SK-N-SH treated with all-trans-retinoic acid at 6 μM for 48 hours (cell line): ENCODE measurements around the gene RTL1.

ENCODE experiments used
- ATAC-seq: fragments of 200-7000 bp; cut with Tn5 transposase; 3 replicates; pipeline ENCODE4 v1.9.1; 2020; ENCODE audit warnings: mild to moderate bottlenecking, moderate library complexity
- BACH2 ChIP-seq: fragments of 250-450 bp; sonication (Bioruptor Pico); IDR thresholded peaks from 2 replicates; pipeline ENCODE4 v1.9.0; 2021; ENCODE audit warnings: mild to moderate bottlenecking, borderline replicate concordance
- CSDC2 ChIP-seq: fragments of 250-450 bp; sonication (Bioruptor Pico); IDR thresholded peaks from 2 replicates; pipeline ENCODE4 v1.5.0; 2020; ENCODE audit warnings: mild to moderate bottlenecking, moderate library complexity
- ESRRG ChIP-seq: fragments of 250-450 bp; sonication (Bioruptor Pico); IDR thresholded peaks from 2 replicates; pipeline ENCODE4 v1.6.1; 2021; ENCODE audit warnings: mild to moderate bottlenecking
- GLIS3 ChIP-seq: fragments of 250-450 bp; sonication (Bioruptor Pico); IDR thresholded peaks from 2 replicates; pipeline ENCODE4 v1.5.0; 2020; ENCODE audit warnings: mild to moderate bottlenecking, moderate library complexity
- ISL1 ChIP-seq: fragments of 250-450 bp; sonication (Bioruptor Pico); IDR thresholded peaks from 2 replicates; pipeline ENCODE4 v2.1.2; 2022; ENCODE audit warnings: mild to moderate bottlenecking, moderate library complexity
- OSR1 ChIP-seq: fragments of 250-450 bp; sonication (Bioruptor Pico); IDR thresholded peaks from 2 replicates; pipeline ENCODE4 v1.8.0; 2022; ENCODE audit warnings: moderate library complexity, mild to moderate bottlenecking, inconsistent platforms
- PPARA ChIP-seq: fragments of 250-450 bp; sonication (Bioruptor Pico); IDR thresholded peaks from 2 replicates; pipeline ENCODE4 v1.5.0; 2020; ENCODE audit warnings: mild to moderate bottlenecking, borderline replicate concordance
- RARB ChIP-seq: fragments of 250-450 bp; sonication (Bioruptor Pico); IDR thresholded peaks from 2 replicates; pipeline ENCODE4 v1.8.0; 2021; ENCODE audit warnings: mild to moderate bottlenecking, moderate library complexity
- SNAI2 ChIP-seq: fragments of 250-450 bp; sonication (Bioruptor Pico); IDR thresholded peaks from 2 replicates; pipeline ENCODE4 v1.5.0; 2020; ENCODE audit warnings: mild to moderate bottlenecking, moderate library complexity
- TCF4 ChIP-seq: fragments of 250-450 bp; sonication (Bioruptor Pico); IDR thresholded peaks from 2 replicates; pipeline ENCODE4 v1.8.0; 2021; ENCODE audit warnings: mild to moderate bottlenecking, moderate library complexity, borderline replicate concordance
- TOX ChIP-seq: fragments of 250-450 bp; sonication (Bioruptor Pico); IDR thresholded peaks from 2 replicates; pipeline ENCODE4 v1.8.0; 2021; ENCODE audit warnings: mild to moderate bottlenecking, moderate library complexity, borderline replicate concordance
- ZC3H10 ChIP-seq: fragments of 250-450 bp; sonication (Bioruptor Pico); IDR thresholded peaks from 2 replicates; pipeline ENCODE4 v1.5.1; 2021; ENCODE audit warnings: mild to moderate bottlenecking, moderate library complexity
- ZFP3 ChIP-seq: fragments of 250-450 bp; sonication (Bioruptor Pico); IDR thresholded peaks from 2 replicates; pipeline ENCODE4 v1.5.0; 2020; ENCODE audit warnings: mild to moderate bottlenecking, moderate library complexity
- ZFP30 ChIP-seq: fragments of 450-650 bp; formaldehyde crosslinking; IDR thresholded peaks from 2 replicates; pipeline ENCODE4 v1.5.0; 2022; ENCODE audit warnings: mild to moderate bottlenecking, moderate library complexity
- ZNF565 ChIP-seq: fragments of 450-650 bp; formaldehyde crosslinking; conservative IDR thresholded peaks from 2 replicates; pipeline ENCODE4 v1.5.0; 2020; ENCODE audit warnings: low read depth, mild to moderate bottlenecking, moderate library complexity
- ZNF70 ChIP-seq: fragments of 450-650 bp; formaldehyde crosslinking; IDR thresholded peaks from 2 replicates; pipeline ENCODE4 v1.5.0; 2020; ENCODE audit warnings: mild to moderate bottlenecking, moderate library complexity
- TF ChIP-seq, protein P1 (sequence below): fragments of 250-450 bp; sonication (Bioruptor Pico); IDR thresholded peaks from 2 replicates; pipeline ENCODE4 v1.8.0; 2021; ENCODE audit warnings: low read depth, mild to moderate bottlenecking, moderate library complexity, borderline replicate concordance
- TF ChIP-seq, protein P2 (sequence below): fragments of 250-450 bp; sonication (Bioruptor Pico); IDR thresholded peaks from 2 replicates; pipeline ENCODE4 v1.5.1; 2020; ENCODE audit warnings: low read depth, mild to moderate bottlenecking, moderate library complexity
- TF ChIP-seq, protein P3 (sequence below): fragments of 250-450 bp; sonication (Bioruptor Pico); IDR thresholded peaks from 2 replicates; pipeline ENCODE4 v1.5.1; 2021; ENCODE audit warnings: mild to moderate bottlenecking, moderate library complexity

Gene RTL1

DNA sequence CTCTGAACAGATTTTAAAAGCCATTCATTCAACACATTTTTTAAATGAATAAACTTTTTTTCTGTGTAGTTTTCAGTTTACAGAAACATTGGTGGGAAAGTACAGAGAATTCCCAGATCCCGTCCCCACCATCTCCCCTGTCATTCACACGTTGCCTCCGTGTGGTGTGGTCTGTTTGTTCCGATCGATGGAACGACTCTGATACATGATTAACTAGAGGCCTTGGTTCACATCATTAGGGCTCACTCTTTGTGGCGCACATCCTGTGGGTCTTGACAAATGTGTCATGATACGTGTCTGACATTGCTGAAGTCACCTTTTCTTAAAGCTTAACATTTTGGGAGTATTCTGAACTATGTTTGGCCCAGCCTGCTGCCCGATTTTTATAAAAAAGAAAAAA, 59.1 kb downstream of the RTL1 start (continued):
- TF ChIP-seq ZC3H10 (CRISPR knock-in tag), result no peak
- no peak for TF ChIP-seq BACH2 (CRISPR knock-in tag)
- TF ChIP-seq, all 23 proteins: peak for 0

DNA sequence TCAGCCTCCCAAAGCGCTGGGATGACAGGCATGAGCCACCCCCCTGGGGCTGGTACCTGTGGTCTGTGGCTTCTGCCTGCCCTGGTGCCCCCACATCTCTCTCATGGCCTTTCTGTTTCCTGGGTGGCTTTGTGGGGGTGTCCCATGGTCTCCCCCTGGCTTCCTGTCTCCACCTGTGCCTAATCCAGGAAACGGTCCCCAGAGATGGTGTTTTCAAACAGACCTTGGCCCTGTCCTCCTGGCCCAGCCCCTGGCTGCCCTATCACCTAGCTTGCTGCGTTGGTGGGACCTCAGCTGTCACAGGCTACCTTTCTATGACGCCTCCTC, 59.5 kb downstream of the RTL1 start:
- TF ChIP-seq ESRRG, result no peak
- no peak for TF ChIP-seq TOX (CRISPR knock-in tag)
- TF ChIP-seq OSR1 (CRISPR knock-in tag), result no peak
- TF ChIP-seq GLIS3, result no peak
- TF ChIP-seq, protein P1, sequence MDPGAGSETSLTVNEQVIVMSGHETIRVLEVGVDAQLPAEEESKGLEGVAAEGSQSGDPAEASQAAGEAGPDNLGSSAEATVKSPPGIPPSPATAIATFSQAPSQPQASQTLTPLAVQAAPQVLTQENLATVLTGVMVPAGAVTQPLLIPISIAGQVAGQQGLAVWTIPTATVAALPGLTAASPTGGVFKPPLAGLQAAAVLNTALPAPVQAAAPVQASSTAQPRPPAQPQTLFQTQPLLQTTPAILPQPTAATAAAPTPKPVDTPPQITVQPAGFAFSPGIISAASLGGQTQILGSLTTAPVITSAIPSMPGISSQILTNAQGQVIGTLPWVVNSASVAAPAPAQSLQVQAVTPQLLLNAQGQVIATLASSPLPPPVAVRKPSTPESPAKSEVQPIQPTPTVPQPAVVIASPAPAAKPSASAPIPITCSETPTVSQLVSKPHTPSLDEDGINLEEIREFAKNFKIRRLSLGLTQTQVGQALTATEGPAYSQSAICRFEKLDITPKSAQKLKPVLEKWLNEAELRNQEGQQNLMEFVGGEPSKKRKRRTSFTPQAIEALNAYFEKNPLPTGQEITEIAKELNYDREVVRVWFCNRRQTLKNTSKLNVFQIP (CRISPR knock-in tag), result no peak
- no peak for TF ChIP-seq RARB (CRISPR knock-in tag)
- no peak for TF ChIP-seq SNAI2 (CRISPR knock-in tag)
- no peak for TF ChIP-seq ZFP30
- TF ChIP-seq ZC3H10 (CRISPR knock-in tag), result no peak
- no peak for ATAC-seq

DNA sequence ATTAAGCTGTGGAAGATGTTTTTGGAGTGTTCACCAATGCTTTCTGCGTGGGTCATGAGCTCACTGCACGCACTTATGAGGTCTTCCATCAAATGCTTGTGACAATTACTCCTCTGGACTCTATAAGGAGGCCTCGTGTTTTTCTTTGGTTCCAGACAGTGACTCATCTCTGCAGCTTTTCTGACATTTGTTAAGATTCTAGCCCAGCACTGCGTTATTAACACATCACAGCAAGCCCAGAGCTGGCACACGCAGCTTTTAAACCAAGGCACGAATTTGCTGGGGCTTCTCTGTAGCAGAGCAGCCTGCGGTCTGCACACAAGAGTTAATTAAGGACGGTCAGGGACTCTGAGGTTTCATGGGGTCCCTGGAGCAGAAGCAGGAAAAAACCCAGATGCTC, 60.7 kb downstream of the RTL1 start:
- ATAC-seq, result no peak
- no peak for TF ChIP-seq RARB (CRISPR knock-in tag)
- TF ChIP-seq, protein P2, sequence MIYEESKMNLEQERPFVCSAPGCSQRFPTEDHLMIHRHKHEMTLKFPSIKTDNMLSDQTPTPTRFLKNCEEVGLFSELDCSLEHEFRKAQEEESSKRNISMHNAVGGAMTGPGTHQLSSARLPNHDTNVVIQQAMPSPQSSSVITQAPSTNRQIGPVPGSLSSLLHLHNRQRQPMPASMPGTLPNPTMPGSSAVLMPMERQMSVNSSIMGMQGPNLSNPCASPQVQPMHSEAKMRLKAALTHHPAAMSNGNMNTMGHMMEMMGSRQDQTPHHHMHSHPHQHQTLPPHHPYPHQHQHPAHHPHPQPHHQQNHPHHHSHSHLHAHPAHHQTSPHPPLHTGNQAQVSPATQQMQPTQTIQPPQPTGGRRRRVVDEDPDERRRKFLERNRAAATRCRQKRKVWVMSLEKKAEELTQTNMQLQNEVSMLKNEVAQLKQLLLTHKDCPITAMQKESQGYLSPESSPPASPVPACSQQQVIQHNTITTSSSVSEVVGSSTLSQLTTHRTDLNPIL, result 0 out of 2 replicates have a peak, but pooled peaks have one; percentile 13

DNA sequence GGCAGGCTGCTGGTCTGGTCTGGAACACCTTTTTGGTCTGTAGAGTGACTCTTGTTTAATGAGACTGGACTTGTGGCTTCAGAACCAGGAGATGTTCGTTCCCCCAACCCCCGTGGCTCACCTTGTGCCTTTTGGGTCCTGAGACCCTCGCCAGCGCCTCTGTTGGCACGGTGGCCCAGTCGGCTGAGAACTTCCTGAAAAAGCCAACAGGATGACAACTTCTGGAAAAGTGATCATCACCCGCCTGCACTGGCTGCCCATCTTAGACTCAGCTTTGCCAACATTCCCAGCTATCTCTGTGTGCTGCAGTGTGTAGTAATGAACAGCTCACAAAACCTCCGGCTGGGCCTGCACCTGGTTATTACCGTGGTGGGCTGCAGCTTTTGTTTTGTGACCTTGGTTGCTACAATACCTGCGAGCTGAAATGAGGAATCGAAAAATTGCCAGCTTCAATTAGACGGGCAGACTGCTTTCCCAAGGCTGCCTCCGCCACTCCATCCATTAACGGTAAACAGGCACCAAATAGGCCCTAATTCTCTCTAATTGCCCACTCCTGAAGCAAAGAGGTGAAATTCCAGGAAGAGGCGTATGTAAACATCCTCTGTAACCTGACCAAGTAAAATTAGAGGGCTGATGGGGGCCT, 61.6 kb downstream of the RTL1 start:
- no peak for TF ChIP-seq ZNF70 (CRISPR knock-in tag)
- TF ChIP-seq ISL1 (CRISPR knock-in tag), result no peak
- TF ChIP-seq ZFP3 (CRISPR knock-in tag), result no peak
- no peak for TF ChIP-seq ZFP30
- TF ChIP-seq CSDC2 (CRISPR knock-in tag), result no peak
- TF ChIP-seq, protein P3, sequence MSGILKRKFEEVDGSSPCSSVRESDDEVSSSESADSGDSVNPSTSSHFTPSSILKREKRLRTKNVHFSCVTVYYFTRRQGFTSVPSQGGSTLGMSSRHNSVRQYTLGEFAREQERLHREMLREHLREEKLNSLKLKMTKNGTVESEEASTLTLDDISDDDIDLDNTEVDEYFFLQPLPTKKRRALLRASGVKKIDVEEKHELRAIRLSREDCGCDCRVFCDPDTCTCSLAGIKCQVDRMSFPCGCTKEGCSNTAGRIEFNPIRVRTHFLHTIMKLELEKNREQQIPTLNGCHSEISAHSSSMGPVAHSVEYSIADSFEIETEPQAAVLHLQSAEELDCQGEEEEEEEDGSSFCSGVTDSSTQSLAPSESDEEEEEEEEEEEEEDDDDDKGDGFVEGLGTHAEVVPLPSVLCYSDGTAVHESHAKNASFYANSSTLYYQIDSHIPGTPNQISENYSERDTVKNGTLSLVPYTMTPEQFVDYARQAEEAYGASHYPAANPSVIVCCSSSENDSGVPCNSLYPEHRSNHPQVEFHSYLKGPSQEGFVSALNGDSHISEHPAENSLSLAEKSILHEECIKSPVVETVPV (CRISPR knock-in tag), result no peak
- TF ChIP-seq TOX (CRISPR knock-in tag), result no peak
- no peak for TF ChIP-seq SNAI2 (CRISPR knock-in tag)
- ATAC-seq, result no peak

DNA sequence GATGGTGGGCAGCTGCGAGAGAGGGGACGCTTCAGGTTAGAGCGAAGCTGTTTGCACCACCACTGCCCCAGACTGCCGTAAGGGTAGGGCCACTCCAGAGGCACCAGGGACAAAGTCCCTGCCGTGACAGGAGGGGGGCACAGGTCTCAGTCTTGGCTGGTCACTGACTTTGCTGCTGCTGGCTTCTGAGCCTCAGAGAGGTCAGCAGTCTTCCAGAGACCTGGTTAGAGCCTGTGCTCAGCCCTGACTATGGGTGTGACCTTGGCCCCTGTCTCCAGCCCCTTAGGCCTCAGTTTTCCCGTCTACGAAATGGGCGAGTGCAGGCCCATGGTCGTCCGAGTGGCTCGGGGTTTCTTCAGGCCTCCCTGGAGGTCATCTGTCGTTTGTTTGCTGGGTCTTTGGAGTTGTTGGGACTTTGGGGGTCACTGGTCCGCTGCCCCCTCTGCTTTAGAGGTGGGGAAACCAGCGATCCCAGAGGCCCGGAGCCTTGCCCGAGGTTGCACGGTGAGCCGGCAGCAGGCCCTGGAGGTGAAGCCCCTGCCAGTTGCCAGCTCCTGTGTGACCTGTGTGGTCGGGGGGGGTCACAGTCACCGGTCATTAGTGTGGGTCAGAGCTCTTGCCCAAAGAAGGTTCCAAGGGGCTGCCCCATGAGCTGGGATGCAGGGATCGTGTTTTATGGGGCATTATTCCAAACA, 62.3 kb downstream of the RTL1 start:
- ATAC-seq, result no peak
- TF ChIP-seq TCF4 (CRISPR knock-in tag) (no peak), RARB (CRISPR knock-in tag) (no peak), BACH2 (CRISPR knock-in tag) (no peak), OSR1 (CRISPR knock-in tag) (no peak)
- TF ChIP-seq, protein P2, result no peak

DNA sequence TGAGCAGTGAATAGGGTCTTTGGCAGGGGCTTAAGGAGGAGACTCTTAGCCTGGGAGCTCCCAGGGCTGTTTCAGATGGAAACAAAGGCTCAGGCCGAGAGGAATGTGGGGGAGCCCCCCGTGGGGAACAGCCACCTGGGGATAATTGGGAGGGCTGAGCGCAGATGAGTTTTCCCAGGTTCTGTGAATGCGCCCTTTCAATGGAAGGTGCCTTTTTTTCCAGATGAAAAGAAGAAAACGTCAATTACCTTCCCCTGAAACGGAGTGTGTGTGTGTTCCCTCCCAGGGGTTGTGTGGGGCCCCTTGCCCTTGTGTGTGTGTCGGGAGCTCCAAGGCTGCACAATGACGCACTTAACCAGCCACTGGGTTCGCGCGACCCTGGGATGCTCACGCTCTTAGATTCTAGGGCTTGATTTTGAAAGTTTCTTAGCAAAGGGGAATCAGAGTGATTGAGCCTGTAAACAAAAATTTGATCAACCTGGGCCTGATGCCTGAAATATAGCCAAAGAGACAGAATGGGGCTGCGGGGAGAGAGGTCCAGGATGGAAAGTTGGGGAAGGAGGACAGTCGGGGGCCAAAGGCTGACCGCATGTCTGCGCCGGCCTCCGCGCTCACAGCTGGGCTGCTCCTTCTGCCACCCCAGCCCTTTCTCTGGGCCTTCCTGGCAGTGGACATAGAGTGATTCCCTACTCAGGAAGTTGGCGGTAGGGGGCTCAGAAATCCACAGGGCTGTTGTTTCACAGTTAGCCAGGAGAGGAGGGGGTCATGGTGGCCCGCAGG, 63.0 kb downstream of the RTL1 start:
- ATAC-seq, result no peak
- no peak for TF ChIP-seq ZC3H10 (CRISPR knock-in tag)
- TF ChIP-seq CSDC2 (CRISPR knock-in tag), result no peak
- no peak for TF ChIP-seq PPARA (CRISPR knock-in tag)
- TF ChIP-seq, protein P3 (CRISPR knock-in tag), result no peak
- TF ChIP-seq ZFP3 (CRISPR knock-in tag), result no peak
- TF ChIP-seq TOX (CRISPR knock-in tag), result no peak
- TF ChIP-seq ZNF565 (CRISPR knock-in tag), result no peak
- no peak for TF ChIP-seq OSR1 (CRISPR knock-in tag)
- TF ChIP-seq TCF4 (CRISPR knock-in tag), result no peak
- no peak for TF ChIP-seq ESRRG
- no peak for TF ChIP-seq SNAI2 (CRISPR knock-in tag)
